Breast epithelium (tissue), 3 donors: ENCODE results near the gene PDX1.

ENCODE experiments used
- CTCF ChIP-seq, 3 donors: fragments of 450-650 bp; IDR thresholded peaks; one replicate each; pipeline ENCODE4 v1.5.1; 2016 to 2017; ENCODE audit warnings: antibody characterized with exemption in 3 of 3, mild to moderate bottlenecking in 3 of 3, moderate library complexity in 3 of 3
- POLR2A ChIP-seq: fragments of 450-650 bp; IDR thresholded peaks from one replicate; pipeline ENCODE4 v1.6.1; 2016; ENCODE audit warnings: antibody characterized with exemption, mild to moderate bottlenecking, moderate library complexity
- POLR2AphosphoS5 ChIP-seq, 3 donors: sonication (generic); formaldehyde crosslinking; IDR thresholded peaks; one replicate each; pipeline ENCODE4 v1.6.1; 2017; ENCODE audit warnings: antibody characterized with exemption in 3 of 3

GRCh38 chr13:27925220-27925991, 5.6 kb downstream of the PDX1 start:
- no peak for TF ChIP-seq POLR2A
- TF ChIP-seq CTCF (IDR thresholded peaks at IDR 0.05): no peak
- no peak for TF ChIP-seq POLR2AphosphoS5 (IDR thresholded peaks at IDR 0.05)
